GM12891 (cell line): Measurements from ENCODE around the gene PPP5C.

Experiments
- POLR2A ChIP-seq: IDR thresholded peaks from 2 replicates; pipeline ENCODE4 v1.6.1; 2011; ENCODE audit warnings: low read depth, low read length, control low read depth
- TAF1 ChIP-seq: IDR thresholded peaks from 2 replicates; pipeline ENCODE4 v1.6.1; 2011; ENCODE audit warnings: low read depth, low read length, control low read depth

DNA sequence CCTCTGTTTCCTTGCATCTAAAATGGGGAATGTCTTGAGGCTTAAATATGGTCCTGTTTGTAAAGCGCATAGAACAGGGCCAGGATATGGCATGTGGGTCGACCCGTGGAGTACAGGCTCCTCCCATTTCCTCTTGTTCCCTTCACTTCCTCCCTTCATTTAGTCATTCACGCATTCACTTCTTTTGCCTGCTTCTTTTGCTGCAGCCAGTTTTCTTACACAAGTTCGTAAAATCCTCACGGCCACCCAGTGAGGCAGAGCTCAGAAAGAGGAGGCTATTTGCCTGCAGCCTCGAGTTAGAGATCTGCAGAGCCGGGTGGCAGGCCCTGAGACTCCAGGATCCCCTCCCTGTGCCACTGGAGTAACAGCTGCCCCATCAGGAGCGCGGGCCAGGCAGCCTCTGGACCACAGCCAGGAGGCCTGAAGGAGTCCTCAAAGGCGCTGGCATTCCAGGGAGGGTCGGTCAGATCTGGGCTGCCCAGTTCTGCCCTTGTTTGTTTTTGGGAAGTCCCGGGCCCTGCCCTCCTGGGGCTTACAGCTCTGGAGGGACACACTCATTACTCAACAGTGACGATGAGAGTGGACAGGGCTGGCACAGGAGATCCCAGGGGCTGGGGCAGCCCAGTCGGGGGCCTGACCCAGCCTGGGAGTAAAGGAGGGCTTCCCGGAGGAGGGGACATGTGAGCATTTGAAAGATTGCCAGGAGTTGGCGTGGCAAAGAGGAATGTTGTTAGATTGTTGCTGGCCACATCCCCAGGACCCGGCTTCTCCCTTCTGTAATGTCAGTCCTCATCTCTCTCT is 4.6 kb downstream of the PPP5C start:
- TF ChIP-seq TAF1, result no peak
- TF ChIP-seq POLR2A, result no peak
